ENCODE measurements around the gene SLC35F5. TPM values are rescaled to one million over a fixed set of nuclear protein-coding genes. Genes with fewer than 3 reads are reported as not detected.
"Not testable (repeated sequence)": the region's sequence is repeated elsewhere in the genome, so short reads cannot be mapped to it uniquely, and the experiment has no call there.

SLC35F5 gene
- total RNA-seq, 6 experiments from 2014 or later: 33.2 to 50.0 (median 40.6) TPM

DNA sequence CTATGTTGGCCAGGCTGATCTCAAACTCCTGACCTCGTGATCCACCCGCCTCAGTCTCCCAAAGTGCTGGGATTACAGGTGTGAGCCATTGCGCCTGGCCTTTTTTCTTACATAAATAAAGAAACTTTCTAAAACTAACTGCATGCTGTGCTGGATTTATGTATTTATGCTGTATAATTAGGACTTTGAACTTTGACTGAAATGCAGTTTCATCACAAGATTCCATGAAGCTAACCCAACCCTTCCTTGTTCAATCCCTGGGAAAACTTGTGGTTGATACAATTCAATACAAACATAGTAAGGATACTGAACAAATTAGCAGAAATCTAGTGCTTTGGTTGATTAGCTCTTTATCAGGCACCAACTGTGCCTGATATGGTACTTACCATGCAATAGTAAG lies 20.9 kb upstream of the SLC35F5 start:
- H3K36me3 ChIP-seq: no peaks in the 10 kb centered on the region
- TF ChIP-seq POLR2A (IDR thresholded peaks at IDR 0.05): no peak
- TF ChIP-seq, protein P1, sequence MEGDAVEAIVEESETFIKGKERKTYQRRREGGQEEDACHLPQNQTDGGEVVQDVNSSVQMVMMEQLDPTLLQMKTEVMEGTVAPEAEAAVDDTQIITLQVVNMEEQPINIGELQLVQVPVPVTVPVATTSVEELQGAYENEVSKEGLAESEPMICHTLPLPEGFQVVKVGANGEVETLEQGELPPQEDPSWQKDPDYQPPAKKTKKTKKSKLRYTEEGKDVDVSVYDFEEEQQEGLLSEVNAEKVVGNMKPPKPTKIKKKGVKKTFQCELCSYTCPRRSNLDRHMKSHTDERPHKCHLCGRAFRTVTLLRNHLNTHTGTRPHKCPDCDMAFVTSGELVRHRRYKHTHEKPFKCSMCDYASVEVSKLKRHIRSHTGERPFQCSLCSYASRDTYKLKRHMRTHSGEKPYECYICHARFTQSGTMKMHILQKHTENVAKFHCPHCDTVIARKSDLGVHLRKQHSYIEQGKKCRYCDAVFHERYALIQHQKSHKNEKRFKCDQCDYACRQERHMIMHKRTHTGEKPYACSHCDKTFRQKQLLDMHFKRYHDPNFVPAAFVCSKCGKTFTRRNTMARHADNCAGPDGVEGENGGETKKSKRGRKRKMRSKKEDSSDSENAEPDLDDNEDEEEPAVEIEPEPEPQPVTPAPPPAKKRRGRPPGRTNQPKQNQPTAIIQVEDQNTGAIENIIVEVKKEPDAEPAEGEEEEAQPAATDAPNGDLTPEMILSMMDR (IDR thresholded peaks at IDR 0.05): no peak
- intact Hi-C loops (cut with DNase I): no loop called here
- no peaks in the 10 kb centered on the region for H3K9me3 ChIP-seq
- no peaks in the 10 kb centered on the region for H3K27me3 ChIP-seq
- H3K27ac ChIP-seq: no peak overlapping the region
- ATAC-seq (no peak), DNase-seq (no peak)
- 86% methylated on average over 1 of the region's 3 CpGs for WGBS (ENCODE audit: insufficient coverage, low coverage, low lambda C conversion rate, missing lambda C conversion rate)
- no peaks in the 10 kb centered on the region for H3K4me1 ChIP-seq
- H3K4me3 ChIP-seq: no peak overlapping the region

DNA sequence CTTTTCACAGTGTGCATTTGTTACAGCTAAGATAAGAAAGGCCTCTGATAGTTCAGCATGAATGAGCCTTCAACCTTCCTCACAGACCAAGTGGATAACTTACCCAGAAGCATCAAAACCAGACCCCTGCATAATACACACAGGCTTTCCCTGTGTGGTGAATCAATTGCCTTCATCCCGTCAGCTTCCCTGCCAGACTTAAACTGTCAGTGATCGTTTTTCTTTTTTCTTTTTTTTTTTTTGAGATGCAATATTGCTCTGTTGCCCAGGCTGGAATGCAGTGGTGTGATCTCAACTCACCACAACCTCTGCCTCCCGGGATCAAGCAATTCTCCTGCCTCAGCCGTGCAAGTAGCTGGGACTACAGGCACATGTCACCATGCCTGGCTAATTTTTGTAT lies 20.5 kb upstream of the SLC35F5 start:
- TF ChIP-seq POLR2A (IDR thresholded peaks at IDR 0.05): no peak
- TF ChIP-seq, protein P1 (IDR thresholded peaks at IDR 0.05): no peak
- WGBS (ENCODE audit: insufficient coverage, low coverage, low lambda C conversion rate, missing lambda C conversion rate): 62% methylated on average over 2 of the region's 4 CpGs
- no peaks in the 10 kb centered on the region for H3K9me3 ChIP-seq
- intact Hi-C loops (cut with DNase I): no loop called here
- H3K36me3 ChIP-seq: no peaks in the 10 kb centered on the region
- DNase-seq: no peak
- H3K27ac ChIP-seq: no peak overlapping the region
- ATAC-seq: no peak
- H3K4me1 ChIP-seq: no peaks in the 10 kb centered on the region
- H3K4me3 ChIP-seq: no peak overlapping the region
- H3K27me3 ChIP-seq: no peaks in the 10 kb centered on the region

DNA sequence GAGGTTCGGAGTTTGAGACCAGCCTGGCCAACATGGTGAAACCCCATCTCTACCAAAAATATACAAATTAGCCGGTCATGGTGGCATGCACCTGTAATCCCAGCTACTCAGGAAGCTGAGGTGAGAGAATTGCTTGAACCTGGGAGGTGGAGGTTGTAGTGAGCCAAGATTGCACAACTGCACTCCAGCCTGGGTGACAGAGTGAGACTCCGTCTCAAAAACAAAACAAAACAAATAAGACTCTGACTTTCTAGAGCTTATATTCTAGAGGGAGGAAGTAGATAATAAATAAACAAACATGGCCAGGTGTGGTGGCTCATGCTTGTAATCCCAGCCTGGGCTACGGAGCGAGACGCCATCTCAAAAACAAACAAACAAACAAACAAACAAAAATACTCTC lies 18.2 kb upstream of the SLC35F5 start:
- WGBS (ENCODE audit: insufficient coverage, low coverage, low lambda C conversion rate, missing lambda C conversion rate): 58% methylated on average over 6 of the region's 6 CpGs
- H3K36me3 ChIP-seq; DNase-seq; H3K9me3 ChIP-seq; H3K4me3 ChIP-seq; H3K27me3 ChIP-seq; H3K27ac ChIP-seq; H3K4me1 ChIP-seq; ATAC-seq; intact Hi-C loops (cut with DNase I): not testable (repeated sequence)

DNA sequence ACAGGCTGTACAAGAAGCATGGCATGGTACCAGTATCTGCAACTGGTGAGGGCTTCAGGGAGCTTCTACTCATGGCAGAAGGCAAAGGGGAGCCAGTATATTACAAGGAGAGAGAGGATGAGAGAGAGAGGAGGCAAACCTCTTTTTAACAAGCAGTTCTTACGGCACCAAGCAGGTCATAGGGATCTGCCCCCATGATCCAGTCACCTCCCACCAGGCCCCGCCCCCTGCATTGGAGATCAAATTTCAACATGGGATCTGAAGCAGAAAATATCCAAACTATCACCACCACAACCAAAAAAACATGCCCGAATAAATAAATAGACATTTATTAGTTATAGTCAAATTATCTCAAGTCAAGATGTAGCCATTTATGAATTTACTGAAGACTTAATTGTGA lies 14.5 kb upstream of the SLC35F5 start:
- intact Hi-C loops (cut with DNase I): no loop called here

DNA sequence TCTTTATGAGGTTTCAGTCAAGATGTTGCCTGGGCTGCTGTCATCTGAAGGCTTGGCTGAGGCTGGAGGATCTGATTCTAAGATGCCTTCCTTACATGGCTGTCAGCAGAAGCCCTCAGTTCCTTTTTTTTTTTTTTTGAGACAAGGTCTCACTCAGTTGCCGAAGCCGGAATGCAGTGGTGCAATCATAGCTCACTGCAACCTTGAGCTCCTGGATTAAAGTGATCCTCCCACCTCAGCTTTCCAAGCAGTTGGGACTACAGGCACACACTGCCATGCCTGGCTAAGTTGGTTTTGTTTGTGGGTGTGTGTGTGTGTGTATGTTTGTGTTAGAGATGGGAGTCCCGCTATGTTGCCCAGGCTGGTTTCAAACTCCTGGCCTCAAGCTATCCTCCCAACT lies 13.1 kb upstream of the SLC35F5 start:
- H3K4me1 ChIP-seq: no peaks in the 10 kb centered on the region
- no peak overlapping the region for H3K4me3 ChIP-seq
- no peak overlapping the region for H3K27ac ChIP-seq
- no peak for ATAC-seq
- TF ChIP-seq, protein P1 (IDR thresholded peaks at IDR 0.05): no peak
- no peak for TF ChIP-seq POLR2A (IDR thresholded peaks at IDR 0.05)
- no peaks in the 10 kb centered on the region for H3K36me3 ChIP-seq
- no peaks in the 10 kb centered on the region for H3K27me3 ChIP-seq
- intact Hi-C loops (cut with DNase I): no loop called here
- H3K9me3 ChIP-seq: no peaks in the 10 kb centered on the region
- DNase-seq: no peak
- no CpG with 5 or more reads among the region's 3 CpGs for WGBS (ENCODE audit: insufficient coverage, low coverage, low lambda C conversion rate, missing lambda C conversion rate)

More for the DNA sequence above, 14.5 kb upstream of the SLC35F5 start:
- 80% methylated on average over 2 of the region's 3 CpGs for WGBS (ENCODE audit: insufficient coverage, low coverage, low lambda C conversion rate, missing lambda C conversion rate)
- no peak for TF ChIP-seq POLR2A (IDR thresholded peaks at IDR 0.05)
- TF ChIP-seq, protein P1 (IDR thresholded peaks at IDR 0.05): no peak
- Histone ChIP-seq H3K36me3 (no peaks in the 10 kb centered on the region), H3K4me1 (no peaks in the 10 kb centered on the region), H3K27ac (no peak overlapping the region), H3K4me3 (no peak overlapping the region), H3K9me3 (no peaks in the 10 kb centered on the region), H3K27me3 (no peaks in the 10 kb centered on the region)
- ATAC-seq (no peak), DNase-seq (no peak)

All from right lobe of liver (tissue), 6 donors.